A549 (cell line): ENCODE results near the gene MRPL46.

ENCODE experiments used
- CEBPB ChIP-seq, 2 experiments: fragments of >200 bp in 1 of 2; sonication (Bioruptor Twin) in 1 of 2; formaldehyde crosslinking in 1 of 2; IDR thresholded peaks; 2 replicates each; pipeline ENCODE4 v1.6.1; 2012 to 2016
- JUN ChIP-seq, 2 experiments: fragments of >200 bp; sonication (Bioruptor Twin); formaldehyde crosslinking; IDR thresholded peaks; 2 replicates in 1 of 2; 3 replicates in 1 of 2; pipeline ENCODE4 v1.6.1; 2016 to 2017
- MAZ ChIP-seq: fragments of 150-350 bp; IDR thresholded peaks from 2 replicates; pipeline ENCODE4 v1.6.1; 2014; ENCODE audit warnings: antibody characterized with exemption, low read depth, low read length, borderline replicate concordance
- POLR2A ChIP-seq: IDR thresholded peaks from 2 replicates; pipeline ENCODE4 v1.6.1; 2012; ENCODE audit warnings: mild to moderate bottlenecking, low read length
- RAD21 ChIP-seq, 2 experiments: fragments of >200 bp in 1 of 2; sonication (Bioruptor Twin) in 1 of 2; formaldehyde crosslinking in 1 of 2; IDR thresholded peaks in 1 of 2; conservative IDR thresholded peaks in 1 of 2; 2 replicates in 1 of 2; 3 replicates in 1 of 2; pipeline ENCODE4 v1.6.1; 2012 to 2018; ENCODE audit warnings: inconsistent platforms in 1 of 2
- TF ChIP-seq, protein P1 (sequence below): fragments of >200 bp; sonication (Bioruptor Twin); formaldehyde crosslinking; IDR thresholded peaks from 3 replicates; pipeline ENCODE4 v1.5.1; 2016
- TF ChIP-seq, protein P2 (sequence below): IDR thresholded peaks from 2 replicates; pipeline ENCODE4 v1.6.1; 2012; ENCODE audit warnings: low read depth, borderline replicate concordance

DNA sequence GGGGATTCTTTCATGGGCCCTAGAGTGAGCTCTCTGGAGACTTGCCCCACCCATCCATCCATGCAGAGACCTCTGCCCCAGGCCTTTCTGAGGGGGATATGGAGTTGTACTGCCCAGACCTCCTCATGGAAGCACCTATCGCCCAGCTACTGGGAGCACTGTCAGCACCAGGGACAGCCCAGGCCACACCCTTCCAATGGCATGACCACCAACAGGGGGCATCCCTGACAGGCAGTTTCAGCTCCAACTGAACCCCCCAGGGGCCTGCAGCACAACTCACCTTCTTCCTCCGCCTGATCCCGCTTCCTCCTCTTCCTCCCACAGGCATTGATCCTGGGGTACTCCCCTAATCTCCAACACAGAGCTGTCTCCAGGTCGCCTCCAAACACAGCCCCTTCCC lies 22.1 kb upstream of the MRPL46 start:
- no peak for TF ChIP-seq POLR2A
- no peak for TF ChIP-seq JUN (IDR thresholded peaks at IDR 0.05)
- TF ChIP-seq, protein P1, sequence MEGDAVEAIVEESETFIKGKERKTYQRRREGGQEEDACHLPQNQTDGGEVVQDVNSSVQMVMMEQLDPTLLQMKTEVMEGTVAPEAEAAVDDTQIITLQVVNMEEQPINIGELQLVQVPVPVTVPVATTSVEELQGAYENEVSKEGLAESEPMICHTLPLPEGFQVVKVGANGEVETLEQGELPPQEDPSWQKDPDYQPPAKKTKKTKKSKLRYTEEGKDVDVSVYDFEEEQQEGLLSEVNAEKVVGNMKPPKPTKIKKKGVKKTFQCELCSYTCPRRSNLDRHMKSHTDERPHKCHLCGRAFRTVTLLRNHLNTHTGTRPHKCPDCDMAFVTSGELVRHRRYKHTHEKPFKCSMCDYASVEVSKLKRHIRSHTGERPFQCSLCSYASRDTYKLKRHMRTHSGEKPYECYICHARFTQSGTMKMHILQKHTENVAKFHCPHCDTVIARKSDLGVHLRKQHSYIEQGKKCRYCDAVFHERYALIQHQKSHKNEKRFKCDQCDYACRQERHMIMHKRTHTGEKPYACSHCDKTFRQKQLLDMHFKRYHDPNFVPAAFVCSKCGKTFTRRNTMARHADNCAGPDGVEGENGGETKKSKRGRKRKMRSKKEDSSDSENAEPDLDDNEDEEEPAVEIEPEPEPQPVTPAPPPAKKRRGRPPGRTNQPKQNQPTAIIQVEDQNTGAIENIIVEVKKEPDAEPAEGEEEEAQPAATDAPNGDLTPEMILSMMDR = no peak
- TF ChIP-seq RAD21 (conservative IDR thresholded peaks at IDR 0.05 in 1 of 2, IDR thresholded peaks at IDR 0.05 in 1 of 2) = no peak
- TF ChIP-seq, protein P2, sequence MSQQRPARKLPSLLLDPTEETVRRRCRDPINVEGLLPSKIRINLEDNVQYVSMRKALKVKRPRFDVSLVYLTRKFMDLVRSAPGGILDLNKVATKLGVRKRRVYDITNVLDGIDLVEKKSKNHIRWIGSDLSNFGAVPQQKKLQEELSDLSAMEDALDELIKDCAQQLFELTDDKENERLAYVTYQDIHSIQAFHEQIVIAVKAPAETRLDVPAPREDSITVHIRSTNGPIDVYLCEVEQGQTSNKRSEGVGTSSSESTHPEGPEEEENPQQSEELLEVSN = no peak
- no peak for TF ChIP-seq MAZ
- no peak for TF ChIP-seq CEBPB (IDR thresholded peaks at IDR 0.05)
